Measurements from ENCODE around the gene CFAP97.

- TF ChIP-seq YY1 (IDR thresholded peaks at IDR 0.05; ENCODE audit: insufficient read depth, insufficient read length) (no peak), ZNF274 (IDR thresholded peaks at IDR 0.05; ENCODE audit: low read depth, low read length) (no peak), SUZ12 (IDR thresholded peaks at IDR 0.05; ENCODE audit: extremely low read depth, insufficient read depth, insufficient read length) (no peak)
These were observed 20.0 kb downstream of the CFAP97 start for GRCh38 chr4:185183622-185184281.
